NCI-H2171 (cell line): ENCODE data around the gene ETFDH.
"Not testable (repeated sequence)": the region's sequence is repeated elsewhere in the genome, so short reads cannot be mapped to it uniquely, and the experiment has no call there.

Source experiments
- DNase-seq: peaks from one replicate; lab custom pipeline; 2025; lab: John Stamatoyannopoulos, UW

ETFDH gene

GRCh38 chr4:158678767-158679166 is 6.7 kb downstream of the ETFDH start:
- DNase-seq: no peak

- no peak for DNase-seq
Observed at GRCh38 chr4:158681629-158682028, 9.5 kb downstream of the ETFDH start.

DNA sequence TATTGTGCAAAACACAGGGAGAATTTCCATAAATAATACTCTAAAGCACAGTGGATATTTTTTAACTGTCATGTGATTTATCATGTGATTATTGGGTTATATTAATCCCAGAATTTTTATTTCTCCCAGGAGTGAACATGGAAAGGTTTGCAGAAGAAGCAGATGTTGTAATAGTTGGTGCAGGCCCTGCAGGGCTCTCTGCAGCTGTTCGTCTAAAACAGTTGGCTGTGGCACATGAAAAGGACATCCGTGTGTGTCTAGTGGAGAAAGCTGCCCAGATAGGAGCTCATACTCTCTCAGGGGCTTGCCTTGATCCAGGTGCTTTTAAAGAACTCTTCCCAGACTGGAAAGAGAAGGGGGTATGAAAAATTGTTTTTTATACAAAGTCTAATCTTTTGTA is 10.0 kb downstream of the ETFDH start:
- no peak for DNase-seq

GRCh38 chr4:158688813-158689212 is 16.7 kb downstream of the ETFDH start:
- no peak for DNase-seq

DNA sequence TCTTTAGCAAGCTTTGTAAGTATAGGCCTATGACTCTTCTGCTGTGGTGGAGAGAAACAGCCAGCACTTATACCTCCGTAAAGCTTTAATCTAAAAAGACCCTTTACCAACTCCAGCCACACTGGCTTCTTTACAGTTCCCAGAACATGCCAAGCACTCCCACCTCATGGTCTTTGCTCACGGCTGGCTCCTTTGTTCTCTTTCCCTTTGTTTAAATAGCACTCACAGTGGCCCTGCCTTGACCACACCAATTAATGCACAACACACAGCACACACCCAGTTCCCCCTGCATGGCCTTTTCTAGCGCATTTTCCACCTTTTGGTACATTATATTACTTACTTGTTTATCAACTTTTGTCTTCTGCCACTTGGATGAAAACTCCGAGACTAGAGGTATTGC is 32.2 kb downstream of the ETFDH start:
- no peak for DNase-seq

- no peak for DNase-seq
Observed at GRCh38 chr4:158710814-158711213, 38.7 kb downstream of the ETFDH start.

- not testable (repeated sequence) for DNase-seq
Observed at GRCh38 chr4:158712622-158713021, 40.5 kb downstream of the ETFDH start.

GRCh38 chr4:158714937-158715336 is 42.8 kb downstream of the ETFDH start:
- no peak for DNase-seq

DNA sequence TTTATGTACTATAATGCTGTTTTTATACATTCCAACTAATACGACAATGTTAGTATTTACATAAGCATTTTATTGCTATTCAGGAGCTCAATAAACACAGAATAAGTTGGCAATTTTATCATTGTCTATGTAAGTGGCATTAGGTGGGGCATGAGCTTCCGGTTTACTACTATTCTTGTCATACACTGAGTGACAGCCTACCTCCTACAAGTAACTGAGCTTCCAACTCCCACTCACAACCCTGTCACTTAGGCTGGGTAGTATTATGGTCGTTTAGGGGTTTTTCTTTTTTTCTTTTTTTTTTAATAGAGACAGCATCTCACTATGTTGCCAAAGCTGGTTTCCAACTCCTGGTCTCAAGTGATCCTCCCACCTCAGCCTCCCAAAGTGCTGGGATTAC is 43.7 kb downstream of the ETFDH start:
- no peak for DNase-seq

DNA sequence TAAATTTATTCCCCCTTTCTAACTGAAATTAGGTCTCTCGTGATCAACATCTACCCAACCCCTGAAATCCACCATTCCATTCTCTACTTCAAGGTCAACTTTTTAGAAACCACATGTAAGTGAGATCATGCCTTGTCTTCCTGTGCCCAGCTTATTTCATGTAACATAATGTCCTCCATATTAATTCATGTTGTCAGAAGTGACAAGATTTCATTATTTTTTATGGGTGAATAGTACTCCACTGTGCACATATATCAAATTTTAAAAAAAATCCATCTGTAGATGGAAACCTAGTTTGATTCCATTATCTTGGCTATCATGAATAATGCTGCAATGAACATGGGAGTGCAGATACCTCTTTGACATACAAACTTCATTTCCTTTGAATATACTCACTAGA is 49.6 kb downstream of the ETFDH start:
- DNase-seq: no peak

DNA sequence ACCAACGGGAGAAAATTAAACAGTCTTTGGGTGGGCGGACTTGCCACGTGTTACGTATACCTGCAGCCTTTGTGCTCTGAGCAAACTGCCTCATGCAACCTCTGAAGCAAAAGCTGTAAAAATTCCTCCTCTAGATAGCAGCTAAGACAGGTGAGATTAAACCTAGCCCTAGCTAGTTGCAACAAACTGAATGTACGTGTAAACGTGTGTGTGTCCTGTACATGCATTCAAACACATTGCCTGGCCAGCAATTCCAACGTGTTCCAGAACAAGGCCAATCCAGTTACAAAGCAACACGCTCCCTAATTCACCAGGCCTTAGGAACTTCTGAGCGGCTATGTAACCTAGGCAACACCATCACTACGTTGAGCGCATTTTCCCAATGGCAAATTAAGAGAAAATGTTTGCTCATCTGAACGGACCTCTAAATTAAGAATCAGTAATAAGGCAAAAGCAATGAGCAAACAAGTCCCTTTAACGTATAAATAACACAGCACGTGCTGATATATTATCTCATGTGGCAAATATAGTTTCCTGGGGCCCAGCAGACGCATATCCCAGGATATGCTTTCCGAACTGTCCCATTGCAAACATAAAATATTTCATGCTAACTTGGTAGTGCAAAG is 50.3 kb downstream of the ETFDH start:
- no peak for DNase-seq

DNA sequence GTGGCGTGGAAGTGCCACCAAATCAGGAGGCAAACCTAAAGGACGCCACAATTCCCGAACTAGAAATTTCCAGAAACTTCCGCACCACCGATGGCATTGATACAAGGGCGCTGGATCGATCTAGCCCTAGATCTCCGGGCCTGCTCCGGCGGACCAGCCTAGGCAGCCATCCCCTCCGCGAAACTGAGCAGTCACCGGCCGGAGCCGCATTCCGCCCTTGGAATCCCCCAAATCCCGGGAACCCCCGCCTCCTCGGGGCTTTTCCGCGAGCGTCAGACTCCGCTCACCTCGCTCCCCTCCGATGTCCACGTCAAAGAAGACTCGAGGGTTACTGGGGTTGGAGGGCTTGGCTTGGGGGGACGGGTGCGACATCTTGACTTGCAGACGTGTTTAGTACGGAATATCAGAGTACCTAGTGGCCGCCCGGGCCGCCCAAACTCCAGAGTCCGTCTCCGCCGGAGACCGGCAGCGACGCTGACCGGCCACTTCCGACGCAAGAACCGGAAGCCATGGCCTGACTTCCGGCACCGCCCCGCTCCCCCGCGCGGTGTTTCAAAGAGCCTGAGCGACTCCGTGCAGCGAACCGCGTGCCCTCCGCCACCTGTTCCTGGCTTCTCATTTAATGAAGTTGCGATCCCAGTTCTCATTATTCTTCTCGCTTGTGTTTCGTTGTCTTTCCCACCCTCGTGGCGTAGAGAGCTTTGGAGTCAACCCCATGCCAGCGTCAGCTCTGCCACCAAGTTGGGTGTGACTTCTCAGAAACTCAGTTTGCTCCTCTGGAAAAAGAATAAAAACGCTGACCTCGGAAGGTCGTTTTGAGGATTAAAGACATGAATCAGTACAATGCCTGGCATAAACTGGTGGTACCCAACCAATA is 51.1 kb downstream of the ETFDH start, which contains the start of gene PPID:
Gene PPID, minus strand, starts transcription at position 480 of the 877 bp plus-strand sequence. Its CDS starts 108 bp downstream, at position 372.
- DNase-seq: peak; percentile 67

DNA sequence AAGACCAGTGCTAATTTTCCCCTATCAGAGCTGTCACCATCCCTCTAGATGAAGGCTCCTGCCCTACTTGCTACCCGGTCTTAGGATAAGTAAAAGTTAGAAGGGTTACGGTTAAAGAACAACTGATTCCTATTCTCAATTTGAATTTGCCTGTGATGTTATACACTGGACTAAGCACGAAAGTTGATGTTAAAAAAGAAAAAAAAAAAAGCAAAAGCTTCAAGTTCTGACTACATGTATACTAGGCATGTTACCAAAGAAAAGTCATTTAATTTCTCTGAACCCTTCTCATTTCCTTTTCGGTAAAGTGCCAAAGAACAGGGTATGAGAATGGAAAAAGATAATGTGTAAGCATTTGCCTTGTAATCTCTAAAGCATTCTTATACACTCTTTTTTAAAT is 52.5 kb downstream of the ETFDH start:
- no peak for DNase-seq

DNA sequence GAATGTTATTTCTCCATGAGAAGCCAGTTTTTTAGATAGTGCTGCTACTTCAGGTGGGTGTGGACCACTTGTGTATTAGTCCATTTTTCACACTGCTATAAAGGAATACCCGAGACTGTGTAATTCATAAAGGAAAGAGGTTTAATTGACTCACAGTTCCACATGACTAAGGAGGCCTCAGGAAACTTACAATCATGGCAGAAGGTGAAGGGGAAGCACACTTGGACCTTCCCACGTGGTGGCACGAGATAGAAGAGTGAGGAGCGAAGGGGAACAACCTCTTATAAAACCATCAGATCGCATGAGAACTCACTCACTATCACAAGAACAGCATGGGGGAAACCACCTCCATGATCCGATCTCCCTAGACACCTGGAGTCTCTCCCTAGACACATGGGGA is 54.5 kb downstream of the ETFDH start:
- no peak for DNase-seq

DNA sequence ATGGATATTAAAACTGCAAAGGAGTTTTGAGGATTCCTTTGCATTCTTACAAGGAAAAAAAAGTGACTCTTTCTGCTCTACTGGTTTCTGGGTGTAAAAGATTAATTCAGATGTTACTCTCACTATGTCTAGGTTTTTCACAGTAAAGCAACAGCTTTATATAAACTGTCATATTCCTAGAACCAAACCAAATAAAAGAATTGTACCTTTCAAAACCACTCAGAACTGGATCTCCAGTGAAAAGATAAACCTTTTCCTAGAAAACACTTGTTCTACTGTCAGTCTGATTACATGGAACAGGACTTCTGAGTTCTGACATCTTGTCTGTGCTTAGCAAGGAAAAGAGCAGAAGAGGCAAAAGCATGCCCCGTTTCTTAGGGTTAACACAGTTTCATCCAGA is 56.1 kb downstream of the ETFDH start:
- no peak for DNase-seq

GRCh38 chr4:158729716-158730559 is 57.8 kb downstream of the ETFDH start:
- no peak for DNase-seq

- DNase-seq: no peak
Observed at GRCh38 chr4:158738866-158739265, 66.8 kb downstream of the ETFDH start.

GRCh38 chr4:158739600-158739999 is 67.5 kb downstream of the ETFDH start:
- no peak for DNase-seq

GRCh38 chr4:158741326-158742021 is 69.4 kb downstream of the ETFDH start:
- DNase-seq: no peak

- not testable (repeated sequence) for DNase-seq
Observed at GRCh38 chr4:158746537-158746936, 74.4 kb downstream of the ETFDH start.

GRCh38 chr4:158750379-158750778 is 78.3 kb downstream of the ETFDH start:
- DNase-seq: no peak
